CD4-positive, alpha-beta T cell treated with Interleukin-6 for 4 hours (primary cell): ENCODE data around the gene PFN1.
"Not testable (repeated sequence)": the region's sequence is repeated elsewhere in the genome, so short reads cannot be mapped to it uniquely, and the experiment has no call there.

Experiments
- DNase-seq: peaks from one replicate; pipeline ENCODE4 v3.0.0-alpha.2; 2020; ENCODE audit warnings: mixed read lengths

Gene PFN1

GRCh38 chr17:4945176-4945943 is 3.0 kb downstream of the PFN1 start:
- peak; percentile 86 for DNase-seq

GRCh38 chr17:4944554-4945175 is 3.7 kb downstream of the PFN1 start:
- peak; percentile 13 for DNase-seq

- peak; percentile 69 for DNase-seq
Observed at GRCh38 chr17:4944163-4944553, 4.2 kb downstream of the PFN1 start.

GRCh38 chr17:4942760-4943508 is 5.4 kb downstream of the PFN1 start:
- DNase-seq: no peak

DNA sequence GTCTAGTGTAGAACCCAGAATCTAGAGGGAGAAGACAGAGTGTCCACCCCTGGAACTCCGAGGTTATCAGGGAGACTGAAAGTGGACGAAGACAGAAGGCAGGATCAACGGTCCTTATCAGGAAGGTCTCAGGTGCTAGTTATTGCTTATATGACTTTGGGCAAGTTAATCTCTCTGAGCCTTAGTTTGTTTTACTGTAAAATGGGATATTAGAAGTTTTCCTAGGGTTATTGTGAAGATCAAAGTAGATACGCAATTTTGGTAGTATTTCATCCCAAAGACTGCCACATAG is 7.1 kb downstream of the PFN1 start:
- no peak for DNase-seq

DNA sequence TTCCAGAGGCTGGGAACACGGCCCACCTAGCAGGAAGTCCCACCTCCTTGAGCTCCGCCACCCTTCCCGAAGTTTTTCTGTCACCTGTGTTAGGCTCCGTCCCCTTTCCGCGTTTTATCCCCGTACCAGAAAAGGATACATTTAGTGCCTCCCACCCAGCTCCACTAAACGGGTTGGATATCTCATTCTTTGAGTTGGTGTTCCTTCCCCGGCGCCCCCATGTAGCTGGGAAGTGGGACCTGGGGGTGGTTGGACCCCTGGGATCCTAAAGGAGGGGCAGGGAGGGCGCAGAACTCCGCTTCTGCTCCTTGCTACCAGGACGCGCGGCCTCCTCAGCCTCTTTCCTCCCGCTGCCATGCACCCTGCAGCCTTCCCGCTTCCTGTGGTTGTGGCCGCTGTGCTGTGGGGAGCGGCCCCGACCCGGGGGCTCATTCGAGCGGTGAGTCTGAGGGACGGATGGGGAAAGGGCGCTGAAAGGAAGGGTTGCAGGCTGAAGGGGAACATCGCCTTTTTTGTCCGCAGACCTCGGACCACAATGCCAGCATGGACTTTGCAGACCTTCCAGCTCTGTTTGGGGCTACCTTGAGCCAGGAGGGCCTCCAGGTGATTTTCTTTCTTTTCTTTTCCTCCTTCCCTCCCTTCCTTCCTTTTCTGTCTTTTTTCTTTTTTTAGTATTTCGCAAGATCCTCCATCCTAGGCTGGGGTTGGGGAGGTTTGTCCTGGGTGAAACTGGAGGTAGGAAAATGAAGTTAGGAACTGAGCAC is 7.6 kb downstream of the PFN1 start:
- DNase-seq: peak; percentile 64

- DNase-seq: peak; percentile 95
Observed at GRCh38 chr17:4939796-4940554, 8.4 kb downstream of the PFN1 start, which contains the start of the genes RNF167 and SLC25A11. RNF167 (plus strand) TSS chr17:4940268; CDS start chr17:4940910, 642 bp downstream. SLC25A11 (minus strand) TSS chr17:4940046; CDS start chr17:4939910, 136 bp downstream.

DNA sequence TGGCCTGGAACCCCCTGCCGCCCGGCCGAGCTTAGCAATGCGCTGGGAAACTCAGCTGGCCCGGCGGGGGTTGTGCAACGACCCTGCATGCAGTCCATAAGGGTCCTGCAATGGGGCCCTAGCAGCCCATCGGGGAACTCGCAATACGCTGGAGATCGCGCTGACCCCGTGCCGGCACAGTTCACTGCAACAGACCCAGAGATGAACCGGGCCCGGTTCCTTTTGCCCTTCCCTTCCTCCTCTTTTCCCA is 8.9 kb downstream of the PFN1 start:
- no peak for DNase-seq

DNA sequence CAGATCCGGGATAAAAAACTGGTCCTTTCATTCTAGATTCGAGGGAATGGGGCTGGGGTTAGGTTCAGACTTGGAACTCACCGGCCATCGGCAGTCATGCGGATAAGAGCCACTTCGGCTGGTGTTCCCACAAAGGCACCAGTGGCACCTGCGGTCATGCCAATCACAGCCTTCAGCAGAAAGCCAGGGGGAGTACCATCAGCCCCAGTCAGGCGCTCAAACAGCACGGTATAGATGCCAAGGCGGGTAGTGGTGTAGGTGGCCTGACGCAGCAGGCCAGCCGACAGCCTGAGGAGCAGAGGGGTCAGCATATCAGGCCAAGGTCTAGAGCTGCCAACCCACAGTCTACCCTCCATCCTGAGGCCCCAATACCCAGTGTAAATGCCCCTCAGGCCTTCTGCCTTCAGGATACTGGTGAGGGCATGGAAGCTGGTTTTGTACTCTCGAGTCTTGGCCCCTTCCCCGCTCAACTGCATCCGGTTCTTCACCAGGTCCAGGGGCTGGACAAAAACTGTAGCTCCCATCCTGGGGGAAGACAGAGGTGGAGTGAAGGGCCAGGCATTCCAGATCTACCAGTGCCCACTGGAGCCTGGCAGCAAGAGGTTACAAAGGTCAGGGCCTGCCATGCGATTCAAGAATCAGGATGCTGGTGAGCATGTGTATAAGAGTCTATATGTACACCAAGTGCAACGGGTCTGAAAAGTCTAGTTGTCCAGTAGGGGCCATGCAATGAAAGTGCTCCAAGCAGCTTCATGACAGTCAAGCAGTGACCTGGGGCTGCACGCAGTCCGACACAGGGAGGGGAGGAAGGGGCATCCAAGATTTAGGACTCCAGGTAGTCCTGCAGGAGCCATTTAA is 9.4 kb downstream of the PFN1 start:
- no peak for DNase-seq

DNA sequence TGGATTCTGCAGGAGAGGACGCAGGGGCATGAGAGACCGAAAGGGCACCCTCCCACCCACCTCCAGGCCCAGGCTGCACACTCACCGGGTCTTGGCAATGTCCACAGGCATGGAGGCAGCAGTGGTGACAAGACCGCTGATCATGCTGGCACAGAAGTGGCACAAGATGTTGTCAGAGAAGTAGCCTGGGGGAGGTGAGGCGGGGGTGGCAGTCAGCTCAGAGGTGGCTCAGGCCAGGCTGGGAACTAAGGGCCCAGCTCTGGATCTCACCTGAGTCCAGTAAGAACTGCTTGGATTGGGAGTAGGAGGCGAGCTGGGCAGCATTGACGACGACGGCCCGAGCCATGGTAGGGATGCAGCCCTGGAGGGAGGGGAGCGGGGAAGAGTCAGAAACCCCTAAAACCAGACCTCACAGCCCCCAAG is 10.2 kb downstream of the PFN1 start:
- no peak for DNase-seq

DNA sequence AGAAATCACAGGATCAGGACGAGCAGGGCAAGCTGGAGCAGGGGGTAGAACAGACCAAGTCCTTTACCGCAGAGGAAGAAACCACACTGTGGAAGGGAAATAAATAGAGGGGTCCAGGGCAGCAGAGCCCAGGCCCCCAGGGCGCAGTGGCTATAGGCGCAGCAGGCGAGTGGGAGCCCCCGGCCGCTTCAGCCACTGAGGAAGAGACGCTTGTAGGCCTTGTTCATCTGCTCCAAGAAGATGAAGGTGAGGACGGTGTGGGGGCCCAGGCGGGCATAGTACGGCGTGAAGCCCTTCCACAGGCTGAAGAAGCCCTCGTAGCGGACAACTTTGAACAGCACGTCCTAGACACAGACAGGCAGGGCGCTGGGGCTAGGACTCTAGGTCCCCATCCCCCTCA is 10.8 kb downstream of the PFN1 start:
- DNase-seq: no peak

DNA sequence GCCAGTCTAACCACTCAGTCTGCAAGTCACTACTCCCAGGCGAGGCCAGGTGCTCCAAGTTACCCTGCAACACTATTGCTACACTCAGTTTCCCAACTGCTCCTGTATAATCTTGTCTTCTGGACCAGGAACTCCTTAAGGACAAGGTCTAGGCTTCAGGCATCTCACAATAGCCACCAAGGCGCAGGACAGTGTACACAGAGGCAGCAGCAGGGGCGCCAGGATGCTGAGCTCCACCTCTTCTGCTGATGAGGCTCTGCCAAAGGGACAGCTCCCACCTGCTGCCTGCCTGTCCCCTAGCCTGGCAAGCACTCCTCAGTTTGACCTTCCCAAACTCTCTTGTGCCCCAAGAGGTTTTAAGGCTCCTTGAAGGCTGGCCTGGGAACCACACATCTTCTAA is 11.9 kb downstream of the PFN1 start:
- no peak for DNase-seq

GRCh38 chr17:4935650-4936049 is 12.7 kb downstream of the PFN1 start:
- no peak for DNase-seq

- peak; percentile 31 for DNase-seq
Observed at GRCh38 chr17:4934173-4934979, 14.0 kb downstream of the PFN1 start.

GRCh38 chr17:4933646-4934045 is 14.7 kb downstream of the PFN1 start:
- no peak for DNase-seq

DNA sequence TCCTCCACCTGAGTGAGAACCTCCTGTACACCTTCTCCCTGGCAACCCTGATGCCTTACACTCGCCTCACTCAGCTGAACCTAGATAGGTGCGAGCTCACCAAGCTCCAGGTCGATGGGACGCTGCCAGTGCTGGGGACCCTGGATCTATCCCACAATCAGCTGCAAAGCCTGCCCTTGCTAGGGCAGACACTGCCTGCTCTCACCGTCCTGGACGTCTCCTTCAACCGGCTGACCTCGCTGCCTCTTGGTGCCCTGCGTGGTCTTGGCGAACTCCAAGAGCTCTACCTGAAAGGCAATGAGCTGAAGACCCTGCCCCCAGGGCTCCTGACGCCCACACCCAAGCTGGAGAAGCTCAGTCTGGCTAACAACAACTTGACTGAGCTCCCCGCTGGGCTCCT is 15.6 kb downstream of the PFN1 start:
- DNase-seq: no peak

DNA sequence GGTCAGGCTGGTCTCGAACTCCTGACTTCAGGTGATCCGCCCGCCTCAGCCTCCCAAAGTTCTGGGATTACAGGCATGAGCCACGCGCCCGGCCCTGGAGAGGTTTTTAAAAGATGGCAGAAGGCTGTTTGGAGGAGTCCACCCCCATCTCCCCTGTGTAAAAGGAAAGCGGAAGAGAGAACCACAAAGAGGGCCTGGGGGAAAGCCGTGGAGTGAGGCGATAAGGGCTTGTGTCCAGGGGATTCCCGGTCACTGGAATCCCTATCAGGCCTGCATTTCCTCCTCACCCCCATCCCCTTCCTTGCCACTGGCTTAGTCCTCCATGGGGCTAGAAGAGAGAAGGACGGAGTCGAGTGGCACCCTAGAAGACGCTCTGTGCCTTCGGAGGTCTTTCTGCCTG is 16.4 kb downstream of the PFN1 start, which contains the start of gene GP1BA:
TSS of gene GP1BA (plus strand) at position 315 of the 400 bp plus-strand sequence. CDS start 328 bp downstream, outside the sequence.
- no peak for DNase-seq

DNA sequence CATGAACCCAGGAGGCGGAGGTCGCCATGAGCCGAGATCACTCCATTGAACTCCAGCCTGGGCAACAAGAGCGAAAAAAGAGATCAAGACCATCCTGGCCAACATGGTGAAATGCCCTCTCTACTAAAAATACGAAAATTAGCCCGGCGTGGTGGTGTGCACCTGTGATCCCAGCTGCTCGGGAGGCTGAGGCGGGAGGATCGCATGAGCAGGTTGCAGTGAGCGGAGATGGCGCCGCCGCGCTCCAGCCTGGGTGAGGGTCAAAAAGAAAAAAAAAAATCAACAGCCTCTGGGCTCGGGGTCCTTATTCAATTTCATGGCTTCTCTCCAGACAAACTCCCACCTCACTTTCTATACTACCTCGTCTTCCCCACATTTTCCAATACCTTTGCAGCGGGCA is 19.4 kb downstream of the PFN1 start:
- no peak for DNase-seq

DNA sequence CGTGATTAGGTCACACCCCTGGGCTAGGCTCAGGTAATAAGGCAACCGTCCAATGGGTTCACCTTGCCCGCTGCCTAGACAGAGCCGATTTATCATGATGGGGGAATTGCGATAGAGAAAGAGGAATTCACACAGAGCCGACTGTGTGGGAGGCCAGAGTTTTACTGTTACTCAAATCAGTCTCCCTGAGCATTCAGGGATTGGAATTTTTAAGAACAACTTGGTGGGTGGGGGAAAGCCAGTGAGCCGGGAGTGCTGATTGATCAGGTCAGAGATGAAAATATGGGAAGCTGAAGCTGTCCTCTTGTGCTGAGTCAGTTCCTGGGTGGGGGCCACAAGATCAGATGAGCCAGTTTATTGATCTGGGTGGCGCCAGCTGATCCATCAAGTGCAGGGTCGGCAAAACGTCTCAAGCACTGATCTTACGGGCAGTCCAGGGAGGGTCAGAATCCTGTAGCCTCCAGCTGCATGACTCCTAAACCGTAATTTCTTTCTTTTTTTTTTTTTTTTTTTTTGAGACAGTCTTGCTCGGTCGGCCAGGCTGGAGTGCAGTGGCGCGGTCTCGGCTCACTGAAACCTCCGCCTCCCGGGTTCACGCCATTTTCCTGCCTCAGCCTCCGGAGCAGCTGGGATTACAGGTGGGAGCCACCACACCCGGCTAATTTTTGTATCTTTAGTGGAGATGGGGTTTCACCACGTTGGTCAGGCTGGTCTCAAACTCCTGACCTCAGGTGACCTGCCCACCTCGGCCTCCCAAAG is 21.6 kb downstream of the PFN1 start:
- not testable (repeated sequence) for DNase-seq

GRCh38 chr17:4921320-4921719 is 27.0 kb downstream of the PFN1 start:
- no peak for DNase-seq
